ENCODE results near the gene SLC23A3. TPM values are rescaled to one million over a fixed set of nuclear protein-coding genes. Genes with fewer than 3 reads are reported as not detected.

The SLC23A3 gene
- total RNA-seq, 1 experiment from 2014 or later, result 0.59 TPM

- peak; percentile 3; the same call in 1 of the 2 replicates for TF ChIP-seq RELA (CRISPR knock-in tag; IDR thresholded peaks at IDR 0.05; ENCODE audit: borderline replicate concordance)
- TF ChIP-seq SMAD4 (CRISPR knock-in tag; IDR thresholded peaks at IDR 0.05), result no peak
- TF ChIP-seq NR2C2 (CRISPR knock-in tag; IDR thresholded peaks at IDR 0.05), result no peak
- TF ChIP-seq IRF1 (CRISPR knock-in tag; IDR thresholded peaks at IDR 0.05), result 0 out of 2 replicates have a peak, but pooled peaks have one; percentile 6
- 0 out of 2 replicates have a peak, but pooled peaks have one; percentile 11 for TF ChIP-seq ZNF425 (CRISPR knock-in tag; conservative IDR thresholded peaks at IDR 0.05)
- TF ChIP-seq ESRRA (CRISPR knock-in tag; IDR thresholded peaks at IDR 0.05; ENCODE audit: borderline replicate concordance), result 0 out of 2 replicates have a peak, but pooled peaks have one; percentile 20
- TF ChIP-seq TEAD1 (CRISPR knock-in tag; IDR thresholded peaks at IDR 0.05), result peak; percentile 82
- peak; percentile 80 for TF ChIP-seq FOXP1 (CRISPR knock-in tag; IDR thresholded peaks at IDR 0.05; ENCODE audit: borderline replicate concordance)
- no peak for TF ChIP-seq PRDM15 (CRISPR knock-in tag; IDR thresholded peaks at IDR 0.05)
- TF ChIP-seq GTF2I (CRISPR knock-in tag; conservative IDR thresholded peaks at IDR 0.05), result no peak
- no peak for TF ChIP-seq E2F1 (CRISPR knock-in tag; IDR thresholded peaks at IDR 0.05)
- TF ChIP-seq TEAD4 (CRISPR knock-in tag; IDR thresholded peaks at IDR 0.05), result peak; percentile 53; the same call in 1 of the 2 replicates
- peak; percentile 84 for TF ChIP-seq GABPB1 (CRISPR knock-in tag; IDR thresholded peaks at IDR 0.05)
- TF ChIP-seq ZNF317 (CRISPR knock-in tag; IDR thresholded peaks at IDR 0.05; ENCODE audit: borderline replicate concordance, low read depth), result no peak
- no peak for TF ChIP-seq ZNF512 (CRISPR knock-in tag; IDR thresholded peaks at IDR 0.05; ENCODE audit: borderline replicate concordance)
- no peak for TF ChIP-seq ATF2 (CRISPR knock-in tag; IDR thresholded peaks at IDR 0.05; ENCODE audit: borderline replicate concordance, low read depth)
- no peak for TF ChIP-seq ERG (CRISPR knock-in tag; IDR thresholded peaks at IDR 0.05)
- TF ChIP-seq SP1 (CRISPR knock-in tag; conservative IDR thresholded peaks at IDR 0.05), result peak; percentile 75
- TF ChIP-seq HMGA2 (CRISPR knock-in tag; IDR thresholded peaks at IDR 0.05), result no peak
- no peak for TF ChIP-seq JAZF1 (CRISPR knock-in tag; IDR thresholded peaks at IDR 0.05)
- no peak; the same call in 1 of the 2 replicates for TF ChIP-seq ZNF232 (CRISPR knock-in tag; IDR thresholded peaks at IDR 0.05)
- TF ChIP-seq NFATC4 (CRISPR knock-in tag; IDR thresholded peaks at IDR 0.05), result peak; percentile 86; the same call in 1 of the 2 replicates
- peak; percentile 78 for TF ChIP-seq MYBL2 (CRISPR knock-in tag; IDR thresholded peaks at IDR 0.05)
- TF ChIP-seq NFE2L1 (CRISPR knock-in tag; IDR thresholded peaks at IDR 0.05), result peak; percentile 78
- peak; percentile 62; the same call in 1 of the 2 replicates for TF ChIP-seq SMAD3 (CRISPR knock-in tag; IDR thresholded peaks at IDR 0.05; ENCODE audit: borderline replicate concordance)
These were observed 49.2 kb upstream of the SLC23A3 start, which contains the start of gene ABCB6 (continued) for GRCh38 chr2:219218732-219219701.
